OCI-M2 (cell line): ENCODE measurements around the gene PDE10A.

ENCODE experiments used
- DNase-seq: peaks from one replicate; lab custom pipeline; 2025; ENCODE audit not compliant: unreplicated experiment; lab: John Stamatoyannopoulos, UW

PDE10A gene

GRCh38 chr6:165678904-165679303 lies 15.9 kb upstream of the PDE10A start:
- DNase-seq: no peak

- DNase-seq: no peak
Observed at GRCh38 chr6:165678429-165678828, 15.4 kb upstream of the PDE10A start.

- no peak for DNase-seq
Observed at GRCh38 chr6:165677091-165677490, 14.1 kb upstream of the PDE10A start.

GRCh38 chr6:165676435-165677068 lies 13.5 kb upstream of the PDE10A start:
- DNase-seq: no peak

- no peak for DNase-seq
Observed at GRCh38 chr6:165675120-165675519, 12.1 kb upstream of the PDE10A start.

- no peak for DNase-seq
Observed at GRCh38 chr6:165674155-165675029, 11.4 kb upstream of the PDE10A start.

- DNase-seq: no peak
Observed at GRCh38 chr6:165671222-165671768, 8.3 kb upstream of the PDE10A start.

- DNase-seq: no peak
Observed at GRCh38 chr6:165668951-165669350, 5.9 kb upstream of the PDE10A start.

- DNase-seq: no peak
Observed at GRCh38 chr6:165665384-165665672, 2.3 kb upstream of the PDE10A start.

- no peak for DNase-seq
Observed at GRCh38 chr6:165664559-165665383, 1.7 kb upstream of the PDE10A start.

GRCh38 chr6:165663736-165664558 lies 906 bp upstream of the PDE10A start:
- DNase-seq: no peak

- no peak for DNase-seq
Observed at GRCh38 chr6:165663377-165663735, 315 bp upstream of the PDE10A start.

- DNase-seq: no peak
Observed at GRCh38 chr6:165662041-165662748, 846 bp downstream of the PDE10A start.

GRCh38 chr6:165661664-165662025 lies 1.4 kb downstream of the PDE10A start:
- no peak for DNase-seq

- DNase-seq: no peak
Observed at GRCh38 chr6:165660857-165661663, 2.0 kb downstream of the PDE10A start.

GRCh38 chr6:165659945-165660856 lies 2.8 kb downstream of the PDE10A start:
- no peak for DNase-seq

GRCh38 chr6:165658395-165659058 lies 4.5 kb downstream of the PDE10A start:
- DNase-seq: no peak

GRCh38 chr6:165657325-165657680 lies 5.7 kb downstream of the PDE10A start:
- DNase-seq: no peak
